NCI-H2227 (cell line): ENCODE results near the gene C5AR2.
A peak's percentile ranks its signal among the peaks of the same experiment; 100 is the strongest.
"Not testable (repeated sequence)": the region's sequence is repeated elsewhere in the genome, so short reads cannot be mapped to it uniquely, and the experiment has no call there.

Source experiments
- DNase-seq: peaks from one replicate; lab custom pipeline; 2025; ENCODE audit not compliant: unreplicated experiment; lab: John Stamatoyannopoulos, UW

The C5AR2 gene

GRCh38 chr19:47331931-47332547 is at the start of gene C5AR2:
Gene C5AR2, plus strand, starts transcription at chr19:47332175. Its CDS starts 8,625 bp downstream, at chr19:47340800.
- DNase-seq = no peak

GRCh38 chr19:47283405-47284059 is 48.4 kb upstream of the C5AR2 start:
- DNase-seq = no peak

- peak; percentile 70 for DNase-seq
These were observed 47.6 kb upstream of the C5AR2 start for GRCh38 chr19:47284324-47284899.

GRCh38 chr19:47296036-47296435 is 35.9 kb upstream of the C5AR2 start:
- DNase-seq = peak; percentile 84

- not testable (repeated sequence) for DNase-seq
These were observed 31.1 kb upstream of the C5AR2 start for GRCh38 chr19:47300867-47301266.

- DNase-seq = no peak
These were observed 29.7 kb upstream of the C5AR2 start for GRCh38 chr19:47302249-47302648.

- DNase-seq = no peak
These were observed 28.0 kb upstream of the C5AR2 start for GRCh38 chr19:47303966-47304365.

GRCh38 chr19:47305309-47305751 is 26.6 kb upstream of the C5AR2 start:
- DNase-seq = peak; percentile 61

- no peak for DNase-seq
These were observed 25.7 kb upstream of the C5AR2 start for GRCh38 chr19:47306303-47306702.

- no peak for DNase-seq
These were observed 22.9 kb upstream of the C5AR2 start for GRCh38 chr19:47309038-47309437.

- no peak for DNase-seq
These were observed 22.4 kb upstream of the C5AR2 start, which contains the start of gene C5AR1 for GRCh38 chr19:47309608-47310007. Gene C5AR1, plus strand, starts transcription at chr19:47309861. Its CDS starts 35 bp downstream, at chr19:47309896.

- no peak for DNase-seq
These were observed 21.7 kb upstream of the C5AR2 start for GRCh38 chr19:47310323-47310722.

GRCh38 chr19:47310819-47311218 is 21.2 kb upstream of the C5AR2 start:
- DNase-seq = no peak

- DNase-seq = no peak
These were observed 19.5 kb upstream of the C5AR2 start for GRCh38 chr19:47312366-47313006.

GRCh38 chr19:47313754-47314295 is 18.1 kb upstream of the C5AR2 start:
- no peak for DNase-seq

- DNase-seq = peak; percentile 16
These were observed 16.7 kb upstream of the C5AR2 start for GRCh38 chr19:47315125-47315821.

- no peak for DNase-seq
These were observed 15.5 kb upstream of the C5AR2 start for GRCh38 chr19:47316513-47316912.

- no peak for DNase-seq
These were observed 11.8 kb upstream of the C5AR2 start for GRCh38 chr19:47319923-47320871.

GRCh38 chr19:47321630-47322029 is 10.3 kb upstream of the C5AR2 start:
- DNase-seq = no peak

GRCh38 chr19:47322058-47322457 is 9.9 kb upstream of the C5AR2 start:
- no peak for DNase-seq
